Left lung (tissue), 10 donors: ENCODE results near the gene CD180. TPM values are rescaled to one million over a fixed set of nuclear protein-coding genes. Genes with fewer than 3 reads are reported as not detected.

Source experiments
- ATAC-seq: fragments of 200-7000 bp; cut with Tn5 transposase; one replicate; pipeline ENCODE4 v1.9.1; 2020; ENCODE audit warnings: moderate library complexity
- DNase-seq, 4 donors: peaks; one replicate each; pipeline ENCODE4 v3.0.0-alpha.2; 2013 to 2020
- H3K27ac ChIP-seq, 2 donors: fragments of 200-600 bp; sonication (generic) in 1 of 2; one replicate each; pipeline versions ENCODE4 v1.5.0 to v1.8.0; 2020 to 2021
- H3K27me3 ChIP-seq, 2 donors: fragments of 200-600 bp; sonication (generic) in 1 of 2; one replicate each; pipeline versions ENCODE4 v1.5.0 to v1.8.0; 2020 to 2021
- H3K36me3 ChIP-seq, 2 donors: fragments of 200-600 bp; sonication (generic) in 1 of 2; one replicate each; pipeline versions ENCODE4 v1.5.0 to v1.8.0; 2020 to 2021
- H3K4me1 ChIP-seq, 2 donors: fragments of 200-600 bp; one replicate each; pipeline ENCODE4 v1.8.0; 2021
- H3K4me3 ChIP-seq, 2 donors: fragments of 200-600 bp; sonication (generic) in 1 of 2; one replicate each; pipeline versions ENCODE4 v1.5.0 to v1.8.0; 2020 to 2021; ENCODE audit warnings: mild to moderate bottlenecking in 1 of 2
- H3K9me3 ChIP-seq, 2 donors: fragments of 200-600 bp; sonication (generic) in 1 of 2; one replicate each; pipeline versions ENCODE4 v1.5.0 to v1.8.0; 2020 to 2021
- CTCF ChIP-seq, 2 donors: fragments of 200-600 bp; sonication (generic) in 1 of 2; IDR thresholded peaks; one replicate each; pipeline versions ENCODE4 v1.5.0 to v1.8.0; 2021; ENCODE audit warnings: antibody characterized with exemption in 2 of 2
- intact Hi-C, 2 donors: fragments of 100-400 bp; cut with DNase I; formaldehyde crosslinking; loops; one replicate each; pipeline versions ENCODE4 v1.11.2 to v1.14.2; 2022
- polyA plus RNA-seq, 6 donors: library from polyadenylated mRNA; unstranded; fragments of 120-200 nt; gene quantifications; one replicate each; pipeline ENCODE4 v1.2.1, GENCODE V29; 2013; ENCODE audit not compliant: insufficient read length in 6 of 6
- total RNA-seq, 2 donors: library from RNA; stranded (reverse); fragmentation: NEBNext Ultra II Directional; extraction: Animal tissue kit (Norgen Biotek cat#: 25700); gene quantifications; one replicate each; pipeline ENCODE4 v1.2.1, GENCODE V29; 2021
- donor health status: DM: no; HTN: yes; CAD: no.
- donor health status: DM: no; HTN: no; CAD: no.

CD180 gene
- total and polyA plus RNA-seq, 8 donors, result 0.53 to 9.4 (median 1.1) TPM

GRCh38 chr5:67243944-67244343 lies 47.3 kb upstream of the CD180 start:
- no peaks in the 10 kb centered on the region for H3K27me3 ChIP-seq
- no peaks in the 10 kb centered on the region for H3K36me3 ChIP-seq
- H3K4me3 ChIP-seq, result no peak overlapping the region
- H3K27ac ChIP-seq, result peak overlapping the region in 1 of 2 donors; percentile 53
- TF ChIP-seq CTCF (IDR thresholded peaks at IDR 0.05), result no peak
- ATAC-seq, result no peak
- H3K9me3 ChIP-seq, result no peaks in the 10 kb centered on the region
- DNase-seq, result no peak
- intact Hi-C loops, result loop anchor here in 1 of 2 donors (10.0 kb wide), 2 partner anchors 151 to 1011 kb away; no protein-coding TSS in a partner anchor
- H3K4me1 ChIP-seq, result peaks cover 5 to 31% of the 10 kb centered on the region in 2 donors

GRCh38 chr5:67243349-67243748 lies 46.8 kb upstream of the CD180 start:
- ATAC-seq (no peak), DNase-seq (peak in 2 of 4 donors; percentile 37 to 46)
- Histone ChIP-seq H3K4me1 (peaks cover 0 to 26% of the 10 kb centered on the region in 2 donors), H3K4me3 (no peak overlapping the region), H3K27ac (peak overlapping the region in 1 of 2 donors; percentile 53), H3K9me3 (no peaks in the 10 kb centered on the region), H3K27me3 (no peaks in the 10 kb centered on the region), H3K36me3 (no peaks in the 10 kb centered on the region)
- intact Hi-C loops, result loop anchor here in 1 of 2 donors (10.0 kb wide), 2 partner anchors 151 to 1011 kb away; no protein-coding TSS in a partner anchor
- TF ChIP-seq CTCF (IDR thresholded peaks at IDR 0.05), result no peak

- no peak for TF ChIP-seq CTCF (IDR thresholded peaks at IDR 0.05)
- intact Hi-C loops, result loop anchor here in 1 of 2 donors (10.0 kb wide), 2 partner anchors 153 to 1013 kb away; no protein-coding TSS in a partner anchor
- Histone ChIP-seq H3K4me1 (peaks cover 0 to 18% of the 10 kb centered on the region in 2 donors), H3K27me3 (no peaks in the 10 kb centered on the region), H3K36me3 (no peaks in the 10 kb centered on the region), H3K4me3 (no peak overlapping the region), H3K9me3 (no peaks in the 10 kb centered on the region), H3K27ac (no peak overlapping the region)
- DNase-seq, result no peak
- ATAC-seq, result no peak
Observed at GRCh38 chr5:67241326-67241725, 44.7 kb upstream of the CD180 start.

- Histone ChIP-seq H3K4me1 (peaks cover 0 to 14% of the 10 kb centered on the region in 2 donors), H3K9me3 (no peaks in the 10 kb centered on the region), H3K27me3 (no peaks in the 10 kb centered on the region), H3K27ac (no peak overlapping the region), H3K36me3 (no peaks in the 10 kb centered on the region), H3K4me3 (no peak overlapping the region)
- intact Hi-C loops, result loop anchor here in 1 of 2 donors (10.0 kb wide), 2 partner anchors 154 to 1014 kb away; no protein-coding TSS in a partner anchor
- ATAC-seq (no peak), DNase-seq (no peak)
- TF ChIP-seq CTCF (IDR thresholded peaks at IDR 0.05), result no peak
Observed at GRCh38 chr5:67240846-67241245, 44.2 kb upstream of the CD180 start.

- intact Hi-C loops, result loop anchor here in 1 of 2 donors (10.0 kb wide), 2 partner anchors 155 to 1015 kb away; no protein-coding TSS in a partner anchor
- no peak for TF ChIP-seq CTCF (IDR thresholded peaks at IDR 0.05)
Observed at GRCh38 chr5:67240065-67240464, 43.5 kb upstream of the CD180 start.

More at GRCh38 chr5:67240065-67240464, 43.5 kb upstream of the CD180 start:
- H3K36me3 ChIP-seq, result no peaks in the 10 kb centered on the region
- no peak for DNase-seq
- no peak for ATAC-seq
- peaks cover 2 to 12% of the 10 kb centered on the region in 2 donors for H3K4me1 ChIP-seq
- no peak overlapping the region for H3K27ac ChIP-seq
- H3K9me3 ChIP-seq, result no peaks in the 10 kb centered on the region
- H3K4me3 ChIP-seq, result no peak overlapping the region
- no peaks in the 10 kb centered on the region for H3K27me3 ChIP-seq
